B cell (primary cell): Measurements from ENCODE around the gene FSTL3. TPM values are rescaled to one million over a fixed set of nuclear protein-coding genes. Genes with fewer than 3 reads are reported as not detected.

Experiments
- ATAC-seq: fragments of 200-7000 bp; cut with Tn5 transposase; one replicate; pipeline ENCODE4 v1.10.0; 2021; ENCODE audit warnings: low read depth, mild to moderate bottlenecking, moderate number of reproducible peaks, moderate library complexity
- CTCF ChIA-PET: fragments of 350-600 bp; sonication (Branson Sonifier 250); formaldehyde crosslinking; loops from one replicate; lab custom pipeline; 2021; ENCODE audit warnings: antibody characterized with exemption, inconsistent platforms; lab: Charles Lee
- POLR2A ChIA-PET: fragments of 350-600 bp; sonication (Branson Sonifier 250); formaldehyde crosslinking; loops from one replicate; lab custom pipeline; 2021; ENCODE audit warnings: antibody characterized with exemption; lab: Charles Lee
- DNase-seq: peaks from one replicate; pipeline ENCODE4 v3.0.0; 2013
- H2AFZ ChIP-seq: 2 replicates; pipeline ENCODE4 v1.6.1; 2012; ENCODE audit warnings: mild to moderate bottlenecking, low read depth, low read length; ENCODE audit not compliant: insufficient read depth, poor library complexity, severe bottlenecking
- H3K27ac ChIP-seq, 2 donors: 1 replicate in 1 of 2; 2 replicates in 1 of 2; pipeline ENCODE4 v1.5.1; 2012 to 2013; ENCODE audit warnings: low read length in 2 of 2, mild to moderate bottlenecking in 2 of 2, moderate library complexity in 1 of 2
- H3K27me3 ChIP-seq, 4 experiments: fragments of 200-600 bp in 1 of 4; sonication (generic) in 1 of 4; replicated peaks in 1 of 4; 1 replicate in 2 of 4; 2 replicates in 2 of 4; pipeline versions ENCODE4 v1.6.1 to v1.7.0; 2013 to 2016; ENCODE audit warnings: low read length in 3 of 4, mild to moderate bottlenecking in 2 of 4, mixed read lengths in 1 of 4, moderate library complexity in 1 of 4; ENCODE audit not compliant: insufficient read depth in 4 of 4, control insufficient read depth in 3 of 4; ENCODE audit errors: control extremely low read depth in 1 of 4
- H3K36me3 ChIP-seq, 2 experiments: replicated peaks in 1 of 2; 1 replicate in 1 of 2; 2 replicates in 1 of 2; pipeline versions ENCODE4 v1.6.1 to v1.7.1; 2013; ENCODE audit warnings: low read length in 1 of 2; ENCODE audit not compliant: insufficient read depth in 2 of 2, control insufficient read depth in 1 of 2; ENCODE audit errors: control extremely low read depth in 1 of 2, extremely low read depth in 1 of 2
- H3K4me1 ChIP-seq, 2 donors: fragments of 200-600 bp in 1 of 2; sonication (generic) in 1 of 2; 1 replicate in 1 of 2; 2 replicates in 1 of 2; pipeline versions ENCODE4 v1.5.1 to v1.6.1; 2013 to 2017; ENCODE audit warnings: low read length in 2 of 2; ENCODE audit not compliant: control insufficient read depth in 2 of 2, insufficient read depth in 2 of 2
- H3K4me2 ChIP-seq: replicated peaks from 2 replicates; pipeline ENCODE3; 2012; ENCODE audit warnings: mild to moderate bottlenecking, low read depth, low read length; ENCODE audit not compliant: poor library complexity, severe bottlenecking
- H3K4me3 ChIP-seq, 5 experiments: fragments of 200-600 bp in 1 of 5; sonication (generic) in 1 of 5; 1 replicate in 3 of 5; 2 replicates in 2 of 5; pipeline versions ENCODE4 v1.5.1 to v1.7.0; 2011 to 2016; ENCODE audit warnings: low read length in 4 of 5, mild to moderate bottlenecking in 4 of 5, low read depth in 2 of 5, control low read depth in 1 of 5, moderate library complexity in 1 of 5; ENCODE audit not compliant: insufficient read depth in 1 of 5; ENCODE audit errors: control extremely low read depth in 1 of 5, extremely low read depth in 1 of 5
- H3K79me2 ChIP-seq: fragments of 200-600 bp; sonication (generic); one replicate; pipeline ENCODE4 v1.6.0; 2016; ENCODE audit warnings: low read length; ENCODE audit not compliant: control insufficient read depth, insufficient read depth
- H3K9ac ChIP-seq: fragments of 200-600 bp; sonication (generic); 2 replicates; pipeline ENCODE4 v1.6.1; 2017; ENCODE audit warnings: mild to moderate bottlenecking, low read length, moderate library complexity
- H3K9me3 ChIP-seq, 3 donors: one replicate each; pipeline versions ENCODE4 v1.6.1 to v1.7.1; 2013; ENCODE audit warnings: low read length in 2 of 3; ENCODE audit not compliant: control insufficient read depth in 2 of 3, insufficient read depth in 1 of 3; ENCODE audit errors: control extremely low read depth in 1 of 3
- H4K20me1 ChIP-seq: 2 replicates; pipeline ENCODE4 v1.6.0; 2012; ENCODE audit warnings: mild to moderate bottlenecking, low read length; ENCODE audit not compliant: insufficient read depth, control insufficient read depth, poor library complexity, severe bottlenecking
- H3K27ac Mint-ChIP-seq: one replicate; pipeline ENCODE4 v1.8.0; 2021; ENCODE audit warnings: mixed read lengths
- H3K27me3 Mint-ChIP-seq: one replicate; pipeline ENCODE4 v1.8.0; 2021; ENCODE audit warnings: mixed read lengths
- H3K4me1 Mint-ChIP-seq: one replicate; pipeline ENCODE4 v1.8.0; 2021; ENCODE audit warnings: mixed read lengths
- H3K4me3 Mint-ChIP-seq: one replicate; pipeline ENCODE4 v1.8.0; 2021; ENCODE audit warnings: mixed read lengths
- H3K9me3 Mint-ChIP-seq: one replicate; pipeline ENCODE4 v1.8.0; 2022; ENCODE audit warnings: mixed read lengths; ENCODE audit not compliant: insufficient read depth
- CTCF ChIP-seq: fragments of 200-600 bp; IDR thresholded peaks from one replicate; pipeline ENCODE4 v1.8.0; 2022; ENCODE audit warnings: antibody characterized with exemption, mild to moderate bottlenecking
- EZH2 ChIP-seq: IDR thresholded peaks from 2 replicates; pipeline ENCODE4 v1.6.1; 2012; ENCODE audit warnings: borderline replicate concordance, low read depth, mild to moderate bottlenecking, moderate library complexity, low read length; ENCODE audit not compliant: insufficient read depth, poor library complexity, severe bottlenecking
- WGBS: methylation state at CpG from one replicate; pipeline ENCODE4 v1.1.5; 2013; ENCODE audit warnings: missing lambda C conversion rate; ENCODE audit not compliant: insufficient coverage; 5-methylcytosine and 5-hydroxymethylcytosine counted together
- intact Hi-C: fragments of 100-400 bp; cut with micrococcal nuclease; formaldehyde crosslinking; loops from one replicate; pipeline ENCODE4 v1.10.0; 2022
- polyA plus RNA-seq: library from polyadenylated mRNA; depleted of rRNA; stranded (reverse); fragments of >200 nt; gene quantifications from 2 replicates; pipeline ENCODE4 v1.2.3, GENCODE V29; 2012
- total RNA-seq, 2 donors: library from RNA; stranded (reverse); fragments of 120-200 nt in 1 of 2; gene quantifications; 1 replicate in 1 of 2; 2 replicates in 1 of 2; pipeline versions ENCODE4 v1.2.3 to v1.2.4, GENCODE V29; 2013 to 2022

The FSTL3 gene
- total and polyA plus RNA-seq, 2 donors (not counting 1 experiment from before 2014, with no cell fraction given), result 2.6 to 5.8 TPM

GRCh38 chr19:710767-711166 is 34.6 kb downstream of the FSTL3 start:
- H3K4me2 ChIP-seq, result no peak overlapping the region
- peaks cover 2 to 25% (median 3%) of the 10 kb centered on the region in 3 donors for H3K9me3 ChIP-seq
- H3K36me3 ChIP-seq, result no peaks in the 10 kb centered on the region
- H4K20me1 ChIP-seq, result no peaks in the 10 kb centered on the region
- H2AFZ ChIP-seq, result no peak overlapping the region
- Mint-ChIP-seq H3K27ac (no peak overlapping the region), H3K27me3 (peaks cover 29% of the 10 kb centered on the region), H3K4me3 (no peak overlapping the region), H3K9me3 (peaks cover 7% of the 10 kb centered on the region), H3K4me1 (no peaks in the 10 kb centered on the region)
- no peak overlapping the region for H3K9ac ChIP-seq
- no peaks in the 10 kb centered on the region for H3K79me2 ChIP-seq
- no peak overlapping the region for H3K4me3 ChIP-seq
- H3K4me1 ChIP-seq, result no peaks in the 10 kb centered on the region
- H3K27ac ChIP-seq, result no peak overlapping the region
- ChIA-PET POLR2A (no interaction called here), CTCF (no interaction called here)
- WGBS, result 96% methylated on average over 18 of the region's 21 CpGs
- TF ChIP-seq EZH2, result no peak
- no peak for TF ChIP-seq CTCF
- ATAC-seq (no peak), DNase-seq (no peak)
- peaks cover 0 to 31% (median 4%) of the 10 kb centered on the region in 4 experiments for H3K27me3 ChIP-seq
- intact Hi-C loops, result no loop called here

- Histone ChIP-seq H3K36me3 (no peaks in the 10 kb centered on the region), H2AFZ (no peak overlapping the region), H3K4me2 (no peak overlapping the region), H3K4me3 (no peak overlapping the region), H3K9me3 (peaks cover 2 to 29% (median 3%) of the 10 kb centered on the region in 3 donors), H3K9ac (no peak overlapping the region), H4K20me1 (no peaks in the 10 kb centered on the region), H3K4me1 (no peaks in the 10 kb centered on the region), H3K79me2 (no peaks in the 10 kb centered on the region), H3K27ac (no peak overlapping the region), H3K27me3 (peaks cover 0 to 32% (median 4%) of the 10 kb centered on the region in 4 experiments)
- Mint-ChIP-seq H3K4me3 (no peak overlapping the region), H3K27me3 (peaks cover 31% of the 10 kb centered on the region), H3K4me1 (no peaks in the 10 kb centered on the region), H3K27ac (no peak overlapping the region), H3K9me3 (peaks cover 8% of the 10 kb centered on the region)
- intact Hi-C loops, result no loop called here
- ChIA-PET POLR2A (no interaction called here), CTCF (no interaction called here)
- TF ChIP-seq CTCF (no peak), EZH2 (no peak)
- DNase-seq, result no peak
- 76% methylated on average over 2 of the region's 8 CpGs for WGBS
- ATAC-seq, result no peak
Measured at GRCh38 chr19:711254-711653, 35.1 kb downstream of the FSTL3 start.
